ENCODE measurements around the gene ALPK3.

Gene ALPK3

GRCh38 chr15:84905016-84905916 is 88.1 kb downstream of the ALPK3 start:
- no peak for DNase-seq (ENCODE audit: low spot score)
- no peak for TF ChIP-seq CTCF (IDR thresholded peaks at IDR 0.05; ENCODE audit: extremely low read depth, missing control alignments)

- no peak for TF ChIP-seq CTCF (IDR thresholded peaks at IDR 0.05; ENCODE audit: extremely low read depth, missing control alignments)
- DNase-seq (ENCODE audit: low spot score) = no peak
Observed at GRCh38 chr15:84907731-84908130, 90.6 kb downstream of the ALPK3 start.

- TF ChIP-seq CTCF (IDR thresholded peaks at IDR 0.05; ENCODE audit: extremely low read depth, missing control alignments) = no peak
- DNase-seq (ENCODE audit: low spot score) = no peak
Observed at GRCh38 chr15:84908564-84908963, 91.4 kb downstream of the ALPK3 start.

DNA sequence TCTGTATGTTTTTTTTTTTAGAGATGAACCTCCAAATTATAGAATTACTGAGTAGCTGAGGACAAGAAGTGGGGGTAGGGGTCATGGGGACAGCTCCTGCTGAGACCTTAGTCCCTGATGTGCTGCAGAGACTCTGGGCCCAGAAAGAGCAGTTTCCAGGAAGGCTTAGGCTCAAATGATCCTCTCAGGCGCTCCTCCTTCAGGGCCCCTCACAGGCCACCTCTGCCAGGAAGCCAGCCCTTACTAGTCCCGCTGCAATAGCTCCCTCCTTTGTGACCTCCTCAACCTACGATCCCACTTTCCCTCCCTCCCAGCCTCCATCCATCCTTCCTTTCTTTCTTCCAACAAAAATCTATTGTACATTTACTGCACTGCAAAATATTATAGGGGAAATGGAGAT is 91.9 kb downstream of the ALPK3 start:
- no peak for DNase-seq (ENCODE audit: low spot score)
- no peak for TF ChIP-seq CTCF (IDR thresholded peaks at IDR 0.05; ENCODE audit: extremely low read depth, missing control alignments)

DNA sequence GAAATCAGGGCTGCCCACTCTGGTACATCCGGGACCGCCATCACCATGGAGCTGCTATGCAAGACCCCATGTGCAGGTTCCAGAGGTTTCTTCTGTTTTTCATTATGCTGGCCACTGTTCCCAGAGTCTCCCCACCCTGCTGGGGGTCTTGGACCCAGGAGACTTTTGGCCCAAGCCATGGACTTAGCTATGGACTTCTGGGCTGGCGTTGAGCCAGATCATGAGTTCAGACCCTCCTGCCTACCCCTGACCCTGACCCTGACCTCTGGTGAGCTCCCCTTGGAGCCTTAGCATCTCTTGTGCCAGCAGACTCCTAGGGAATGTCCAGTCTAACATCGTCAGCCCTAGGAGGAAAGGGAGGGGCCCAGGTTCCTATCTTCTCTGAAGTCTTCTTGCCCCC is 92.6 kb downstream of the ALPK3 start:
- DNase-seq (ENCODE audit: low spot score) = no peak
- TF ChIP-seq CTCF (IDR thresholded peaks at IDR 0.05; ENCODE audit: extremely low read depth, missing control alignments) = no peak

DNA sequence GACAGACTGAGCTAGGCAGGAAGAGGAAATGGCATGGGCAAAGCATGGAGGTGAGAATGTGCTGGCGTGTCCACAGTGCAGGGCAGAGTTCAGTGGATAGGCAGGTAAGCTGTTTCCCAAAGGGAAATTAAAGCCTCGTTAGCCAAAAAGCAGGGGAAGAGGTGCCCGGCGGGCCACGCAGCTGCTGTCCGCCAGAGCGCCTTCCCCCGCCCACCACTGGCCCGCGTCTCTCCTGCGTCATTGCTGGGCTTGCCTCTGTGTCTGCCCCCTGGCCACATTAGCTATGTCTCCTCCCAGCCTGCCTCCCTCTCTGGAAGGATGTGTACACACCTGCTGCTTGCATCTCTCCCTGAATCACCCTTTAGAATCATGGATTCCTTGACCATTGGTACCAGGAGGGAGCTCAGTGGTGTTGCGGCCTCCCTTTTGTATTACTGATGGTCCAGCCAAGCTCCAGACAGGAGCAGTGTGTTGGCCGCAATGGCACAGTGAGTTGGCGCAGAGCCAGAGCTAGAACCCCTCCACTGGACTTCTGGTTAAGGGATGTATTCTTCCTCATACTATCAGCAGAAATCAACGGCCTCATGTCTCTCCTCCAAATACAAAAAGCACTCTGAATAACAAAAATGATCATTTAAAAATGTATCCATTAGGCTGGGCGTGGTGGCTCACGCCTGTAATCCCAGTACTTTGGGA is 93.9 kb downstream of the ALPK3 start:
- no peak for DNase-seq (ENCODE audit: low spot score)
- no peak for TF ChIP-seq CTCF (IDR thresholded peaks at IDR 0.05; ENCODE audit: extremely low read depth, missing control alignments)

All from GM20000 (cell line).